ENCODE results near the gene IFNL2. TPM values are rescaled to one million over a fixed set of nuclear protein-coding genes. Genes with fewer than 3 reads are reported as not detected.

IFNL2 gene
- total and polyA plus RNA-seq, 9 of the 15 experiments (the other 6 are each of a cell fraction or from before 2014, with no cell fraction given) = not detected

DNA sequence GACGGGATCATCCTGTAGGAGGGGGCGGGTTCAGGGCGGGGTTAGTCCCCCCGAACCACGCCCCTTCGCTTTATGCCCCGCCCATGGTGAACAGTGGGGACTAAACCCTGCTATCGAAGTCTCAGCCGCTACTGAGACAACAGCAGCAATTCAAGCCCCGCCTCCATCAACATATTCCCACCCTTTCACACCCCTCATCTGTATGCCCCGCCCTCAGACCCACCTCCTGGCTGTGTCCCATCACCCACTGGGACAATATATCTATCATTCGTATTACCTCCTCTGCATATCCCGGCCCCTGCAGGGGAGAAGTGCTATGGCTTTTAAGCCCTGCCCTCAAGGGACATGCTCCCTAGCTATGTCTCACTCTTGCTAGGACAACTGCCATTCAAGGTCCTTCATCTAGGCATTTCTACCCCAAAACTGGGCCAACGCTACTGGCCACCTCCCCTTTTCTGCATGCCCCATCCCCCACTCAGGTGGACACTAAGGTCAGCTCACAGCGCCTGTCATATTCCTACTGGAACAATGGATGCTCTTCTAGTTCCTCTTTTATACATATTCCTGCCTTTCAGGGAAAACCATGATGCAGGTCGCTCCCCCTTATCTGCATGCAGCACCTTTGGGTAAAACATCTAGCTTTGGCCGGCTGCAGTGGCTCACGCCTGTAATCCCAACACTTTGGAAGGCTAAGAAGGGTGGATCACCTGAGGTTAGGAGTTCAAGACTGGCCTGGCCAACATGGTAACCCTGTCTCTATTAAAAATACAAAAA lies 40.5 kb downstream of the IFNL2 start (continued):
- TF ChIP-seq SFPQ (IDR thresholded peaks at IDR 0.05; ENCODE audit: low read depth, low read length) (no peak), EP300 (IDR thresholded peaks at IDR 0.05; ENCODE audit: low read length) (peak; percentile 33), SREBF1 (IDR thresholded peaks at IDR 0.05; ENCODE audit: borderline replicate concordance, low read depth, low read length) (no peak), KLF13 (tag; IDR thresholded peaks at IDR 0.05; ENCODE audit: borderline replicate concordance, low read depth) (no peak), CBFA2T2 (conservative IDR thresholded peaks at IDR 0.05) (peak; percentile 47; the same call in 1 of the 2 replicates), NFE2L1 (tag; IDR thresholded peaks at IDR 0.05; ENCODE audit: borderline replicate concordance, low read depth) (no peak), ZNF436 (CRISPR knock-in tag; IDR thresholded peaks at IDR 0.05) (no peak), RBM15 (IDR thresholded peaks at IDR 0.05; ENCODE audit: insufficient read depth, low read length) (no peak), MAZ (CRISPR knock-in tag; conservative IDR thresholded peaks at IDR 0.05 in 1 of 2, IDR thresholded peaks at IDR 0.05 in 1 of 2) (no peak), ARID1B (IDR thresholded peaks at IDR 0.05) (peak; percentile 89), ELF1 (tag; IDR thresholded peaks at IDR 0.05) (no peak), KDM1A (IDR thresholded peaks at IDR 0.05) (peak in 1 of 2 experiments; percentile 29; a peak in 1 of 4 replicates)
- TF ChIP-seq, protein P1, sequence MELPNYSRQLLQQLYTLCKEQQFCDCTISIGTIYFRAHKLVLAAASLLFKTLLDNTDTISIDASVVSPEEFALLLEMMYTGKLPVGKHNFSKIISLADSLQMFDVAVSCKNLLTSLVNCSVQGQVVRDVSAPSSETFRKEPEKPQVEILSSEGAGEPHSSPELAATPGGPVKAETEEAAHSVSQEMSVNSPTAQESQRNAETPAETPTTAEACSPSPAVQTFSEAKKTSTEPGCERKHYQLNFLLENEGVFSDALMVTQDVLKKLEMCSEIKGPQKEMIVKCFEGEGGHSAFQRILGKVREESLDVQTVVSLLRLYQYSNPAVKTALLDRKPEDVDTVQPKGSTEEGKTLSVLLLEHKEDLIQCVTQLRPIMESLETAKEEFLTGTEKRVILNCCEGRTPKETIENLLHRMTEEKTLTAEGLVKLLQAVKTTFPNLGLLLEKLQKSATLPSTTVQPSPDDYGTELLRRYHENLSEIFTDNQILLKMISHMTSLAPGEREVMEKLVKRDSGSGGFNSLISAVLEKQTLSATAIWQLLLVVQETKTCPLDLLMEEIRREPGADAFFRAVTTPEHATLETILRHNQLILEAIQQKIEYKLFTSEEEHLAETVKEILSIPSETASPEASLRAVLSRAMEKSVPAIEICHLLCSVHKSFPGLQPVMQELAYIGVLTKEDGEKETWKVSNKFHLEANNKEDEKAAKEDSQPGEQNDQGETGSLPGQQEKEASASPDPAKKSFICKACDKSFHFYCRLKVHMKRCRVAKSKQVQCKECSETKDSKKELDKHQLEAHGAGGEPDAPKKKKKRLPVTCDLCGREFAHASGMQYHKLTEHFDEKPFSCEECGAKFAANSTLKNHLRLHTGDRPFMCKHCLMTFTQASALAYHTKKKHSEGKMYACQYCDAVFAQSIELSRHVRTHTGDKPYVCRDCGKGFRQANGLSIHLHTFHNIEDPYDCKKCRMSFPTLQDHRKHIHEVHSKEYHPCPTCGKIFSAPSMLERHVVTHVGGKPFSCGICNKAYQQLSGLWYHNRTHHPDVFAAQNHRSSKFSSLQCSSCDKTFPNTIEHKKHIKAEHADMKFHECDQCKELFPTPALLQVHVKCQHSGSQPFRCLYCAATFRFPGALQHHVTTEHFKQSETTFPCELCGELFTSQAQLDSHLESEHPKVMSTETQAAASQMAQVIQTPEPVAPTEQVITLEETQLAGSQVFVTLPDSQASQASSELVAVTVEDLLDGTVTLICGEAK (IDR thresholded peaks at IDR 0.05) = no peak
- TF ChIP-seq, protein P1 (CRISPR knock-in tag; IDR thresholded peaks at IDR 0.05) = no peak
- TF ChIP-seq, protein P2, sequence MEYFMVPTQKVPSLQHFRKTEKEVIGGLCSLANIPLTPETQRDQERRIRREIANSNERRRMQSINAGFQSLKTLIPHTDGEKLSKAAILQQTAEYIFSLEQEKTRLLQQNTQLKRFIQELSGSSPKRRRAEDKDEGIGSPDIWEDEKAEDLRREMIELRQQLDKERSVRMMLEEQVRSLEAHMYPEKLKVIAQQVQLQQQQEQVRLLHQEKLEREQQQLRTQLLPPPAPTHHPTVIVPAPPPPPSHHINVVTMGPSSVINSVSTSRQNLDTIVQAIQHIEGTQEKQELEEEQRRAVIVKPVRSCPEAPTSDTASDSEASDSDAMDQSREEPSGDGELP (CRISPR knock-in tag; IDR thresholded peaks at IDR 0.05; ENCODE audit: borderline replicate concordance) = peak; percentile 33; the same call in 1 of the 2 replicates

Data from K562 (cell line).